Omental fat pad (tissue), 4 donors: ENCODE measurements around the gene TOMM40. TPM values are rescaled to one million over a fixed set of nuclear protein-coding genes. Genes with fewer than 3 reads are reported as not detected.

ENCODE experiments used
- ATAC-seq: fragments of 150-250 bp; one replicate; pipeline ENCODE4 v1.9.1; 2016; ENCODE audit warnings: mild to moderate bottlenecking, moderate library complexity; ENCODE audit not compliant: low FRiP score
- DNase-seq: peaks from one replicate; pipeline ENCODE4 v3.0.0-alpha.2; 2019; ENCODE audit warnings: low spot score
- CTCF ChIP-seq, 3 donors: fragments of 450-650 bp; IDR thresholded peaks; one replicate each; pipeline ENCODE4 v1.5.1; 2016 to 2017; ENCODE audit warnings: antibody characterized with exemption in 3 of 3, mild to moderate bottlenecking in 3 of 3, moderate library complexity in 2 of 3
- total RNA-seq, 4 donors: library from RNA; depleted of rRNA; stranded (reverse); fragments of >200 nt; gene quantifications; one replicate each; pipeline ENCODE4 v1.1.0, GENCODE V29; 2016

The TOMM40 gene
- total RNA-seq, 4 donors from 2014 or later, result 37.2 to 121 (median 44.2) TPM

GRCh38 chr19:44889830-44890365, 1.2 kb upstream of the TOMM40 start:
- TF ChIP-seq CTCF (IDR thresholded peaks at IDR 0.05), result no peak
- no peak for ATAC-seq
- DNase-seq, result no peak

GRCh38 chr19:44890366-44891015, 563 bp upstream of the TOMM40 start:
- DNase-seq (no peak), ATAC-seq (peak; percentile 96)
- TF ChIP-seq CTCF (IDR thresholded peaks at IDR 0.05), result no peak

- no peak for ATAC-seq
- DNase-seq, result no peak
- TF ChIP-seq CTCF (IDR thresholded peaks at IDR 0.05), result no peak
Observed at GRCh38 chr19:44892932-44893331, 1.9 kb downstream of the TOMM40 start.

GRCh38 chr19:44893332-44894051, 2.4 kb downstream of the TOMM40 start:
- no peak for TF ChIP-seq CTCF (IDR thresholded peaks at IDR 0.05)
- DNase-seq (no peak), ATAC-seq (no peak)

GRCh38 chr19:44894052-44894400, 3.0 kb downstream of the TOMM40 start:
- TF ChIP-seq CTCF (IDR thresholded peaks at IDR 0.05), result no peak
- DNase-seq (no peak), ATAC-seq (no peak)

- DNase-seq (no peak), ATAC-seq (no peak)
- no peak for TF ChIP-seq CTCF (IDR thresholded peaks at IDR 0.05)
Observed at GRCh38 chr19:44894946-44895345, 3.9 kb downstream of the TOMM40 start.

GRCh38 chr19:44897835-44898234, 6.8 kb downstream of the TOMM40 start:
- ATAC-seq, result no peak
- TF ChIP-seq CTCF (IDR thresholded peaks at IDR 0.05), result no peak
- no peak for DNase-seq
